Measurements from ENCODE around the gene TTC29.
"Not testable (repeated sequence)": the region's sequence is repeated elsewhere in the genome, so short reads cannot be mapped to it uniquely, and the experiment has no call there.

TTC29 gene

GRCh38 chr4:146674829-146675570, 270.7 kb downstream of the TTC29 start:
- no peak for DNase-seq

GRCh38 chr4:146663968-146664311, 281.7 kb downstream of the TTC29 start:
- not testable (repeated sequence) for DNase-seq

GRCh38 chr4:146661367-146661766, 284.3 kb downstream of the TTC29 start:
- no peak for DNase-seq
